ENCODE measurements around the gene LRFN5. TPM values are rescaled to one million over a fixed set of nuclear protein-coding genes. Genes with fewer than 3 reads are reported as not detected.
"Not testable (repeated sequence)": the region's sequence is repeated elsewhere in the genome, so short reads cannot be mapped to it uniquely, and the experiment has no call there.

The LRFN5 gene
- total RNA-seq, 2 donors from 2014 or later: 0.50 to 5.3 TPM

DNA sequence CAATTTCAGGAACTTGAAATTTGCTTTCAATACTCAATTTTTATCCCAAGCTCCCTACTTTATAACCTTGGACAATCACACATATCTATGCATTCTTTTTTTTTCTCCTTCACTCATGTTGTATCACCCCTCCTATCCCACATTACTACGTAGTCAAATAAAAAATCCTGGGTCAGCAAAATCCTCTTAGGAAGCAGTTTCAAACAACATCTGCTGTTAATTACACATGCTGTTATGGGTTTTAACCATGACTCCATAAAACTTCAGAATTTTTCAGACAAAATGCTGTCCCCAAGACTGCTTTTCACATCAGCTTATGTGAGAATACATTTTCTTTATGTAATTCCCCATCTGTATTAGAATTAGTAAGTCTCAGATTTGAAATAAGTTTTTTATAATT lies 61.7 kb downstream of the LRFN5 start:
- WGBS: 27% methylated on average over 1 of the region's 1 CpG
- Histone ChIP-seq H3K27me3 (replicated peaks; ENCODE audit: insufficient read depth) (no peaks in the 10 kb centered on the region), H3K4me1 (replicated peaks) (no peaks in the 10 kb centered on the region), H3K36me3 (no peaks in the 10 kb centered on the region), H3K27ac (no peak overlapping the region), H3K4me3 (no peak overlapping the region), H3K9me3 (no peaks in the 10 kb centered on the region)
- no peak for TF ChIP-seq POLR2AphosphoS5 (IDR thresholded peaks at IDR 0.05)
- TF ChIP-seq, protein P1, sequence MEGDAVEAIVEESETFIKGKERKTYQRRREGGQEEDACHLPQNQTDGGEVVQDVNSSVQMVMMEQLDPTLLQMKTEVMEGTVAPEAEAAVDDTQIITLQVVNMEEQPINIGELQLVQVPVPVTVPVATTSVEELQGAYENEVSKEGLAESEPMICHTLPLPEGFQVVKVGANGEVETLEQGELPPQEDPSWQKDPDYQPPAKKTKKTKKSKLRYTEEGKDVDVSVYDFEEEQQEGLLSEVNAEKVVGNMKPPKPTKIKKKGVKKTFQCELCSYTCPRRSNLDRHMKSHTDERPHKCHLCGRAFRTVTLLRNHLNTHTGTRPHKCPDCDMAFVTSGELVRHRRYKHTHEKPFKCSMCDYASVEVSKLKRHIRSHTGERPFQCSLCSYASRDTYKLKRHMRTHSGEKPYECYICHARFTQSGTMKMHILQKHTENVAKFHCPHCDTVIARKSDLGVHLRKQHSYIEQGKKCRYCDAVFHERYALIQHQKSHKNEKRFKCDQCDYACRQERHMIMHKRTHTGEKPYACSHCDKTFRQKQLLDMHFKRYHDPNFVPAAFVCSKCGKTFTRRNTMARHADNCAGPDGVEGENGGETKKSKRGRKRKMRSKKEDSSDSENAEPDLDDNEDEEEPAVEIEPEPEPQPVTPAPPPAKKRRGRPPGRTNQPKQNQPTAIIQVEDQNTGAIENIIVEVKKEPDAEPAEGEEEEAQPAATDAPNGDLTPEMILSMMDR (IDR thresholded peaks at IDR 0.05): no peak
- no peak for TF ChIP-seq POLR2A (IDR thresholded peaks at IDR 0.05)
- intact Hi-C loops (cut with DNase I): no loop called here
- DNase-seq (ENCODE audit: low spot score): no peak

DNA sequence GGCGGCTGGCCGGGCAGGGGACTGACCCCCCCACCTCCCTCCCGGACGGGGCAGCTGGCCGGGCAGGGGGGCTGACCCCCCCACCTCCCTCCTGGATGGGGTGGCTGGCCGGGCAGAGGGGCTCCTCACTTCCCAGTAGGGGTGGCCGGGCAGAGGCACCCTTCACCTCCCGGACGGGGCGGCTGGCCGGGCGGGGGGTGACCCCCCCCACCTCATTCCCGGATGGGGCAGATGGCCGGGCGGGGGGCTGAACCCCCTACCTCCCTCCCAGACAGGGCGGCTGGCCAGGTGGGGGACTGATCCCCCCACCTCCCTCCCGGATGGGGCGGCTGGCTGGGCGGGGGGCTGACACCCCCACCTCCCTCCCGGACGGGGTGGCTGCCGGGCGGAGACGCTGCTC lies 66.9 kb downstream of the LRFN5 start:
- H3K27ac ChIP-seq; H3K9me3 ChIP-seq; DNase-seq (ENCODE audit: low spot score); H3K4me3 ChIP-seq; H3K4me1 ChIP-seq (replicated peaks); intact Hi-C loops (cut with DNase I); H3K27me3 ChIP-seq (replicated peaks; ENCODE audit: insufficient read depth); H3K36me3 ChIP-seq: not testable (repeated sequence)
- 100% methylated on average over 1 of the region's 24 CpGs for WGBS

DNA sequence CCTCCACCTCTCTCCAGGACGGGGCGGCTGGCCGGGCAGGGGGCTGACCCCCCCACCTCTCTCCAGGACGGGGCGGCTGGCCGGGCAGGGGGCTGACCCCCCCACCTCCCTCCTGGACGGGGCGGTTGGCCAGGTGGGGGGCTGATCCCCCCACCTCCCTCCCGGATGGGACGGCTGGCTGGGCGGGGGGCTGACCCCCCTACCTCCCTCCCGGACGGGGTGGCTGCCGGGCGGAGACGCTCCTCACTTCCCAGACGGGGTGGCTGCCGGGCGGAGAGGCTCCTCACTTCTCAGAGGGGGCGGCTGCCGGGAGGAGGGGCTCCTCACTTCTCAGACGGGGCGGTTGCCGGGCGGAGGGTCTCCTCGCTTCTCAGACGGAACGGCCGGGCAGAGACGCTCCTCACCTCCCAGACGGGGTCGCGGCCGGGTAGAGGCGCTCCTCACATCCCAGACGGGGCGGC lies 67.9 kb downstream of the LRFN5 start:
- H3K4me1 ChIP-seq (replicated peaks); DNase-seq (ENCODE audit: low spot score); H3K9me3 ChIP-seq; intact Hi-C loops (cut with DNase I); H3K36me3 ChIP-seq; H3K27me3 ChIP-seq (replicated peaks; ENCODE audit: insufficient read depth); H3K4me3 ChIP-seq; H3K27ac ChIP-seq: not testable (repeated sequence)
- 94% methylated on average over 25 of the region's 37 CpGs for WGBS

DNA sequence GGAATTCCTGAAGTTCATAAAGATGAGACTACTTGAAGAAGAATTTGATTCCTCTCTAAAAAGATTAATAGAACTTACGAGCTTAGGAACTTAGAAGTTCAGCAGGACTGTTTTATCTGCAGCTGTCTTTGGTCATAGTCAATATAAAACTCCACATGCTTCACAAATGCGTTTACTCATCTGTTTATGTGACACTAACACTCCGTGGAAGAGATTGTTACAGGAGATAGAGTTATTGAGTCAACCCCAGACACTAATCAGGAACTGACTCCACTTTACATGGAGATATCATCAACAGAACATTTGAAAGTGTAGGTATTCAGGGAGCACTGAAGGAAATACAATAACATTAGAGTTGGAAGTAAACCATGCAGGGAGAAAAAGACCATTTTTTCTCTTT lies 92.8 kb downstream of the LRFN5 start:
- Histone ChIP-seq H3K4me3 (no peak overlapping the region), H3K36me3 (no peaks in the 10 kb centered on the region), H3K9me3 (no peaks in the 10 kb centered on the region), H3K4me1 (replicated peaks) (no peaks in the 10 kb centered on the region), H3K27me3 (replicated peaks; ENCODE audit: insufficient read depth) (no peaks in the 10 kb centered on the region), H3K27ac (no peak overlapping the region)
- 9% methylated on average over 3 of the region's 3 CpGs for WGBS
- TF ChIP-seq POLR2A (IDR thresholded peaks at IDR 0.05) (no peak), POLR2AphosphoS5 (IDR thresholded peaks at IDR 0.05) (no peak)
- TF ChIP-seq, protein P1 (IDR thresholded peaks at IDR 0.05): no peak
- DNase-seq (ENCODE audit: low spot score): no peak
- intact Hi-C loops (cut with DNase I): no loop called here

DNA sequence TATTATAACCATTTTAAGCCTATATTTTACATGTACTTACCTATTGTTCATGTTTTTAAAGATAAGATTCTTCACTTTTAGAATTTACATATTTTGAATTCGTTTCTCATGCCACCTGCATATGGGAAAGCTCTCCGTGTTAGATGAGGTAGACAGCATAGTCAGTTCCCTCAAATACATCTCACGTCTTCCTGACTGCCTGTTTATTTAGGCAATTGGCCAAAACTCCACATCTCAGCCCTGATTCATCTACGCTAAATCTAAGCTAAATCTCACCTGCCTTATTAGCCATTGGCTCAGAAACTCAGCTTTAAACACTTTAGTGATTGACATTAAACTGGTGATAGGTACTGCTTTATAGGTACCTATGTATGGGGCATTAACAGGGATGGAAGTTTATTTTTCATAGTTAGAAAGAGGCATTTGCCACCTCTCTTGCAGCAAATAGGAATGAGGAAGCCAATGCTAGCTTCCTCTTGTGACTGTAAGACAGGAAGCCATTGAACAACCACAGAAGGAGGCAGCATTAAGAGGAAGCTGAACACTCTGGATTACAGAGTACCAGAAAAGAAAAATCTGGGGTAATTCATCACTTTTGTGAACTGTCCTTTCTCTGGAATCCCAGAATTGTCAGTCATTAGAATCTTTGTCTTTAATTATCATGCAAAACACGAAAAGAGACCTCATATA lies 111.9 kb downstream of the LRFN5 start:
- intact Hi-C loops (cut with DNase I): no loop called here
- H3K36me3 ChIP-seq: no peaks in the 10 kb centered on the region
- TF ChIP-seq, protein P1 (IDR thresholded peaks at IDR 0.05): no peak
- TF ChIP-seq POLR2A (IDR thresholded peaks at IDR 0.05) (no peak), POLR2AphosphoS5 (IDR thresholded peaks at IDR 0.05) (no peak)
- H3K27ac ChIP-seq: no peak overlapping the region
- no peaks in the 10 kb centered on the region for H3K27me3 ChIP-seq (replicated peaks; ENCODE audit: insufficient read depth)
- no peaks in the 10 kb centered on the region for H3K4me1 ChIP-seq (replicated peaks)
- WGBS: 26% methylated on average over 5 of the region's 5 CpGs
- no peak overlapping the region for H3K4me3 ChIP-seq
- DNase-seq (ENCODE audit: low spot score): no peak
- no peaks in the 10 kb centered on the region for H3K9me3 ChIP-seq

DNA sequence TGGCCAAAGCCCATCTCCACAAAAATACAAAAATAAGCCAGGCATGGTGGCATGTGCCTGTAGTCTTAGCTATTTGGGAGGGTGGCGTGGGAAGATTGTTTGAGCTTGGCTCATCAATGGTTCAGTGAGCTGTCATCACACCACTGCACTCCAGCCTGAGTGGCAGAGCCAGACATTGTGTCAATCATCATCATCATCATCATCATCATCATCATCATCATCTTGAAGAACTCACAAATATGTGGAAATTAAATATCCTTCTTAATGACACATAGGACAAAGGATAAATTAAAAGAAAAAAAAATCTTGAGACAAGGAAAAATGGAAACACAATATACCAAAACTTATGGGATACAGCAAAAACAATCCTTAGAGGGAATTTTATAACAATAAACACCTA lies 132.5 kb downstream of the LRFN5 start:
- Histone ChIP-seq H3K4me1 (replicated peaks) (no peaks in the 10 kb centered on the region), H3K9me3 (no peaks in the 10 kb centered on the region), H3K36me3 (no peaks in the 10 kb centered on the region), H3K4me3 (no peak overlapping the region), H3K27me3 (replicated peaks; ENCODE audit: insufficient read depth) (no peaks in the 10 kb centered on the region), H3K27ac (no peak overlapping the region)
- no peak for DNase-seq (ENCODE audit: low spot score)
- no peak for TF ChIP-seq POLR2A (IDR thresholded peaks at IDR 0.05)
- TF ChIP-seq POLR2AphosphoS5 (IDR thresholded peaks at IDR 0.05): no peak
- TF ChIP-seq, protein P1 (IDR thresholded peaks at IDR 0.05): no peak
- 100% methylated on average over 1 of the region's 1 CpG for WGBS
- intact Hi-C loops (cut with DNase I): no loop called here

All from prostate gland (tissue), 2 donors.